ENCODE data around the gene POU2F3.

DNA sequence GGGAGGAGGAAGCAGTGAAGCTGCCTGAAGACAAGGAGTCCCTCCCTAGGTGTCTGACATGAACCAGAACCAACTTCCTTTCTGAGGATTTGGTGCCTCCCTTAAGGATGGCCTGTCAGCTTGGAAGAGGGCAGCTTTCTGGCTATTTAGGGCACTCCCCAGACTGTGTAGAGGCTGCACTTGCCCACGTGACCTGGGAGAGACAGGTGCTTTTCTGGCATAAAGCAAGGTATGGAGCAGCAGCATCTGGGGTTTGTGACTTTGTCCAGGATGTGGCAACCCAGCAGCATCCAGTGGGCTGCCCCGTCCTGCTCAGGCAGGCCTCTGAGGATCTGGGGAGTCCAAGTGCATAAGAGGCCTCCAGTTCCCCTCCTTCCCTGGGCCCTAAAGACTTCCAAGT lies 43.2 kb downstream of the POU2F3 start:
- TF ChIP-seq POLR2A (IDR thresholded peaks at IDR 0.05) (no peak), EP300 (IDR thresholded peaks at IDR 0.05) (no peak)
- TF ChIP-seq, protein P1, sequence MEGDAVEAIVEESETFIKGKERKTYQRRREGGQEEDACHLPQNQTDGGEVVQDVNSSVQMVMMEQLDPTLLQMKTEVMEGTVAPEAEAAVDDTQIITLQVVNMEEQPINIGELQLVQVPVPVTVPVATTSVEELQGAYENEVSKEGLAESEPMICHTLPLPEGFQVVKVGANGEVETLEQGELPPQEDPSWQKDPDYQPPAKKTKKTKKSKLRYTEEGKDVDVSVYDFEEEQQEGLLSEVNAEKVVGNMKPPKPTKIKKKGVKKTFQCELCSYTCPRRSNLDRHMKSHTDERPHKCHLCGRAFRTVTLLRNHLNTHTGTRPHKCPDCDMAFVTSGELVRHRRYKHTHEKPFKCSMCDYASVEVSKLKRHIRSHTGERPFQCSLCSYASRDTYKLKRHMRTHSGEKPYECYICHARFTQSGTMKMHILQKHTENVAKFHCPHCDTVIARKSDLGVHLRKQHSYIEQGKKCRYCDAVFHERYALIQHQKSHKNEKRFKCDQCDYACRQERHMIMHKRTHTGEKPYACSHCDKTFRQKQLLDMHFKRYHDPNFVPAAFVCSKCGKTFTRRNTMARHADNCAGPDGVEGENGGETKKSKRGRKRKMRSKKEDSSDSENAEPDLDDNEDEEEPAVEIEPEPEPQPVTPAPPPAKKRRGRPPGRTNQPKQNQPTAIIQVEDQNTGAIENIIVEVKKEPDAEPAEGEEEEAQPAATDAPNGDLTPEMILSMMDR (IDR thresholded peaks at IDR 0.05): no peak
